Activated naive CD4-positive, alpha-beta T cell treated with anti-CD3 and anti-CD28 coated beads, Interleukin-2, amount 50 U/mL, for 24 hours (primary cell): ENCODE results near the gene BHLHE41.

Source experiments
- H3K27ac Mint-ChIP-seq: one replicate; pipeline ENCODE4 v1.8.0; 2021; ENCODE audit warnings: mild to moderate bottlenecking, mixed read lengths
- H3K27me3 Mint-ChIP-seq: one replicate; pipeline ENCODE4 v1.8.0; 2021; ENCODE audit warnings: mixed read lengths
- H3K36me3 Mint-ChIP-seq: one replicate; pipeline ENCODE4 v1.8.0; 2021; ENCODE audit warnings: mixed read lengths
- H3K4me1 Mint-ChIP-seq: one replicate; pipeline ENCODE4 v1.8.0; 2021; ENCODE audit warnings: mixed read lengths
- H3K4me3 Mint-ChIP-seq: one replicate; pipeline ENCODE4 v1.8.0; 2021; ENCODE audit warnings: mild to moderate bottlenecking, mixed read lengths
- H3K9me3 Mint-ChIP-seq: one replicate; pipeline ENCODE4 v1.8.0; 2021; ENCODE audit warnings: mixed read lengths

Gene BHLHE41

GRCh38 chr12:26123482-26123980 is 1.3 kb downstream of the BHLHE41 start:
- H3K4me1 Mint-ChIP-seq: peaks cover 39% of the 10 kb centered on the region
- H3K4me3 Mint-ChIP-seq: peak overlapping the region; percentile 86
- H3K36me3 Mint-ChIP-seq: no peaks in the 10 kb centered on the region
- H3K27ac Mint-ChIP-seq: no peak overlapping the region
- no peaks in the 10 kb centered on the region for H3K9me3 Mint-ChIP-seq
- peaks cover 64% of the 10 kb centered on the region for H3K27me3 Mint-ChIP-seq

- Mint-ChIP-seq H3K27me3 (peaks cover 61% of the 10 kb centered on the region), H3K27ac (no peak overlapping the region), H3K4me1 (peaks cover 39% of the 10 kb centered on the region), H3K36me3 (no peaks in the 10 kb centered on the region), H3K4me3 (peak overlapping the region; percentile 86), H3K9me3 (no peaks in the 10 kb centered on the region)
Measured at GRCh38 chr12:26122681-26123481, 2.0 kb downstream of the BHLHE41 start.

- peaks cover 58% of the 10 kb centered on the region for H3K27me3 Mint-ChIP-seq
- H3K27ac Mint-ChIP-seq: no peak overlapping the region
Measured at GRCh38 chr12:26122061-26122680, 2.7 kb downstream of the BHLHE41 start.

GRCh38 chr12:26121323-26122060 is 3.3 kb downstream of the BHLHE41 start:
- Mint-ChIP-seq H3K36me3 (no peaks in the 10 kb centered on the region), H3K9me3 (no peaks in the 10 kb centered on the region), H3K27me3 (peaks cover 55% of the 10 kb centered on the region), H3K4me3 (peak overlapping the region; percentile 65), H3K4me1 (peaks cover 36% of the 10 kb centered on the region), H3K27ac (no peak overlapping the region)

More at GRCh38 chr12:26122061-26122680, 2.7 kb downstream of the BHLHE41 start:
- Mint-ChIP-seq H3K4me1 (peaks cover 39% of the 10 kb centered on the region), H3K36me3 (no peaks in the 10 kb centered on the region), H3K4me3 (peak overlapping the region; percentile 57), H3K9me3 (no peaks in the 10 kb centered on the region)

- Mint-ChIP-seq H3K4me1 (peaks cover 32% of the 10 kb centered on the region), H3K27me3 (peaks cover 55% of the 10 kb centered on the region), H3K27ac (no peak overlapping the region), H3K36me3 (no peaks in the 10 kb centered on the region), H3K4me3 (peak overlapping the region; percentile 65), H3K9me3 (no peaks in the 10 kb centered on the region)
Measured at GRCh38 chr12:26120561-26121274, 4.1 kb downstream of the BHLHE41 start.

- Mint-ChIP-seq H3K27me3 (peaks cover 47% of the 10 kb centered on the region), H3K4me1 (peaks cover 25% of the 10 kb centered on the region), H3K9me3 (no peaks in the 10 kb centered on the region), H3K27ac (peak overlapping the region; percentile 14), H3K4me3 (no peak overlapping the region), H3K36me3 (no peaks in the 10 kb centered on the region)
Measured at GRCh38 chr12:26119391-26119989, 5.3 kb downstream of the BHLHE41 start.

GRCh38 chr12:26118308-26118707 is 6.5 kb downstream of the BHLHE41 start:
- Mint-ChIP-seq H3K27ac (no peak overlapping the region), H3K9me3 (no peaks in the 10 kb centered on the region), H3K4me3 (no peak overlapping the region), H3K27me3 (peaks cover 38% of the 10 kb centered on the region), H3K4me1 (peaks cover 22% of the 10 kb centered on the region), H3K36me3 (no peaks in the 10 kb centered on the region)

- no peaks in the 10 kb centered on the region for H3K9me3 Mint-ChIP-seq
- H3K27ac Mint-ChIP-seq: no peak overlapping the region
- peaks cover 17% of the 10 kb centered on the region for H3K4me1 Mint-ChIP-seq
- no peaks in the 10 kb centered on the region for H3K36me3 Mint-ChIP-seq
- no peak overlapping the region for H3K4me3 Mint-ChIP-seq
- peaks cover 36% of the 10 kb centered on the region for H3K27me3 Mint-ChIP-seq
Measured at GRCh38 chr12:26116829-26117715, 7.8 kb downstream of the BHLHE41 start.

- peak overlapping the region; percentile 76 for H3K4me3 Mint-ChIP-seq
- no peaks in the 10 kb centered on the region for H3K9me3 Mint-ChIP-seq
- H3K27ac Mint-ChIP-seq: no peak overlapping the region
- H3K27me3 Mint-ChIP-seq: peaks cover 20% of the 10 kb centered on the region
- no peaks in the 10 kb centered on the region for H3K36me3 Mint-ChIP-seq
- H3K4me1 Mint-ChIP-seq: peaks cover 10% of the 10 kb centered on the region
Measured at GRCh38 chr12:26114720-26115401, 10.0 kb downstream of the BHLHE41 start.

- Mint-ChIP-seq H3K9me3 (no peaks in the 10 kb centered on the region), H3K27ac (peak overlapping the region; percentile 63), H3K27me3 (peaks cover 13% of the 10 kb centered on the region), H3K36me3 (no peaks in the 10 kb centered on the region), H3K4me3 (peak overlapping the region; percentile 80), H3K4me1 (peaks cover 10% of the 10 kb centered on the region)
Measured at GRCh38 chr12:26113853-26114719, 10.8 kb downstream of the BHLHE41 start.

GRCh38 chr12:26113181-26113654 is 11.6 kb downstream of the BHLHE41 start:
- Mint-ChIP-seq H3K4me1 (peaks cover 10% of the 10 kb centered on the region), H3K36me3 (no peaks in the 10 kb centered on the region), H3K4me3 (peak overlapping the region; percentile 80)

GRCh38 chr12:26112703-26113147 is 12.1 kb downstream of the BHLHE41 start:
- Mint-ChIP-seq H3K4me3 (peak overlapping the region; percentile 80), H3K36me3 (no peaks in the 10 kb centered on the region), H3K9me3 (no peaks in the 10 kb centered on the region), H3K27me3 (peaks cover 10% of the 10 kb centered on the region), H3K4me1 (peaks cover 10% of the 10 kb centered on the region), H3K27ac (peak overlapping the region; percentile 1)

More at GRCh38 chr12:26113181-26113654, 11.6 kb downstream of the BHLHE41 start:
- H3K27me3 Mint-ChIP-seq: peaks cover 11% of the 10 kb centered on the region
- no peaks in the 10 kb centered on the region for H3K9me3 Mint-ChIP-seq
- H3K27ac Mint-ChIP-seq: no peak overlapping the region

GRCh38 chr12:26112232-26112631 is 12.6 kb downstream of the BHLHE41 start:
- no peak overlapping the region for H3K27ac Mint-ChIP-seq
- no peak overlapping the region for H3K4me3 Mint-ChIP-seq
- H3K36me3 Mint-ChIP-seq: no peaks in the 10 kb centered on the region
- peaks cover 8% of the 10 kb centered on the region for H3K27me3 Mint-ChIP-seq
- H3K4me1 Mint-ChIP-seq: peaks cover 10% of the 10 kb centered on the region
- H3K9me3 Mint-ChIP-seq: no peaks in the 10 kb centered on the region
